GM12872 (cell line): ENCODE data around the gene NLRP1.

ENCODE experiments used
- TF ChIP-seq, protein P1 (sequence below): IDR thresholded peaks from 3 replicates; pipeline ENCODE4 v1.5.1; 2011; ENCODE audit warnings: low read depth, mild to moderate bottlenecking, low read length, moderate library complexity; ENCODE audit not compliant: insufficient read depth

The NLRP1 gene

DNA sequence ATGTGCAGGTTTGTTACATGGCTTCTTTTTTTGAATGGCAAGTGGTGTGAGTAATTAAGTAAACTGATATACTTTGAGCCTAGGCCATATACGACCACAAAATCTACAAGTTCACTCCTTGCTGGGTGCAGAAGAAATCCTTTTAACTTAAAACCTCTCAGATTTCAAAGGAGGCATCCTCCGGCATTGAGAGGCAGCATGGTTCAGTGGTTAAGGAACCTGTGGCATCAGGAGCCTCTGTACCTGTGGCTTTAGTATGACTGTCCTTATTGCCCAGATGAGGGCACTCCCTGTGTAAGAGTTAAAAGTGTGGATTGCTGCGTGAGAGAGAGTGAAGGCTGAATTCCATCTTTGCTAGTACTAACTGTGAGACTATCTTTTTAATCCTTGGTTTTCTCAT, 3.3 kb downstream of the NLRP1 start:
- TF ChIP-seq, protein P1, sequence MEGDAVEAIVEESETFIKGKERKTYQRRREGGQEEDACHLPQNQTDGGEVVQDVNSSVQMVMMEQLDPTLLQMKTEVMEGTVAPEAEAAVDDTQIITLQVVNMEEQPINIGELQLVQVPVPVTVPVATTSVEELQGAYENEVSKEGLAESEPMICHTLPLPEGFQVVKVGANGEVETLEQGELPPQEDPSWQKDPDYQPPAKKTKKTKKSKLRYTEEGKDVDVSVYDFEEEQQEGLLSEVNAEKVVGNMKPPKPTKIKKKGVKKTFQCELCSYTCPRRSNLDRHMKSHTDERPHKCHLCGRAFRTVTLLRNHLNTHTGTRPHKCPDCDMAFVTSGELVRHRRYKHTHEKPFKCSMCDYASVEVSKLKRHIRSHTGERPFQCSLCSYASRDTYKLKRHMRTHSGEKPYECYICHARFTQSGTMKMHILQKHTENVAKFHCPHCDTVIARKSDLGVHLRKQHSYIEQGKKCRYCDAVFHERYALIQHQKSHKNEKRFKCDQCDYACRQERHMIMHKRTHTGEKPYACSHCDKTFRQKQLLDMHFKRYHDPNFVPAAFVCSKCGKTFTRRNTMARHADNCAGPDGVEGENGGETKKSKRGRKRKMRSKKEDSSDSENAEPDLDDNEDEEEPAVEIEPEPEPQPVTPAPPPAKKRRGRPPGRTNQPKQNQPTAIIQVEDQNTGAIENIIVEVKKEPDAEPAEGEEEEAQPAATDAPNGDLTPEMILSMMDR: no peak

DNA sequence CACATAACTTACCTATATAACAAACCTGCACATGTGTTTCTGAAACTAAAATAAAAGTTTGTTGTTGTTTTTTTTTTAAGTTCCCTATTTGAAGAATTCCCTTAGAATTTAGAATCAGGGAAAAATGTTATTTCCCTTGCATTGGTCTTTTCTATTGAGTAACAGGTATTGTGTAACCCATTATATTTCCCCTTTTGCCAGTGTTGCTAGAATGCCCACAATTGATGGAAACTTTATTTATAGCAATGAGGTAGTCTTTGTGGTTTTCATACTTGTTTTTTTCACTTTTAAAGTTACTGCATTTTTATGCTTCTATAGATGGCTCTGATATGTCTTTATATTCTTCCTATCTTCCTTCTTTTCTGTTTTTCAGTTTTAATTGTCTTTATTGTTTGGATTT, 3.9 kb downstream of the NLRP1 start:
- TF ChIP-seq, protein P1: no peak

DNA sequence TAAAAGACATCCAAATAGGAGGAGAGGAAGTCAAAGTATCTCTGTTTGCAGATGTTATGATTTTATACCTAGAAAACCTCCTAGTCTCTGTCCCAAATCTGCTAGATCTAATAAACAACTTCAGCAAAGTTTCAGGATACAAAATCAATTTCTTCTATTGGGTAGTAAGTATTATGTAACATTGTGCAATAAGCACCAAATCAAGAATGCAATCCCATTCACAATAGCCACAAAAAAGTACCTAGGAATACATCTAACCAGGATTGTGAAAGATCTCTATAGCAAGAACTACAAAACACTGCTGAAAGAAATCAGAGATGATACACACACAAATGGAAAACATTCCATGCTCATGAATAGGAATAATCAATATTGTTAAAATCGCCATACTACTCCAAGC, 13.0 kb downstream of the NLRP1 start:
- TF ChIP-seq, protein P1: no peak

DNA sequence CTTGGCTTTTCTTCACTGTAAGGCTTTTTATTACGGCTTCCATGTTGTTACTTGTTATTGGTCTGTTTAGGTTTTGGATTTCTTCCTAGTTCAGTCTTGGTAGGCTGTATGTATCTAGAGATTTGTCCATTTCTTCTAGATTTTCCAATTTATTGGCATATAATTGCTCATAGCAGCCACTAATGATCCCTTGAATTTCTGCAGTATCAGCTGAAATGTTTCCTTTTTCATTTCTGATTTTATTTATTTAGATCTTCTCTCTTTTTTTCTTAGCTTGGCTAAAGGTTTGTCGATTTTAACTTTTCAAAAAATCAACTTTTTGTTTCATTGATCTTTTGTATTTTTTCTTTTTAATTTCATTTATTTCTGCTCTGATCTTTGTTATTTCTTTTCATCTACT, 18.5 kb downstream of the NLRP1 start:
- TF ChIP-seq, protein P1: no peak

DNA sequence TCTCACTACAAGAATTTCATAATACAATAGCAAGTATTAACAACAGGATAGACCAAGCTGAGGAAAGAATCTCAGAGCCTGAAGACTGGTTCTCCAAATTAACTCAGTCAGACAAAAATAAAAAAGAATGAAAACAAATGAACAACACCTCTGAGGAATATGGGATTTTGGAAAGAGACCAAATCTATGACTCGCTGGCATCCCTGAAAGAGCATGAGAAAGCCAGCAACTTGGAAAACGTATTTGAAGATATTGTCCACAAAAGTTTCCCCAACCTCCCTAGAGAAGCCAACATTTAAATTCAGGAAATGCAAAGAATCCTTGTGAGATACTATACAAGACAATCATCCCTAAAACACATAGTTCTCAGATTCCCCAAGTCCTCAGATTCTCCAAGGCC, 20.9 kb downstream of the NLRP1 start:
- TF ChIP-seq, protein P1: no peak

DNA sequence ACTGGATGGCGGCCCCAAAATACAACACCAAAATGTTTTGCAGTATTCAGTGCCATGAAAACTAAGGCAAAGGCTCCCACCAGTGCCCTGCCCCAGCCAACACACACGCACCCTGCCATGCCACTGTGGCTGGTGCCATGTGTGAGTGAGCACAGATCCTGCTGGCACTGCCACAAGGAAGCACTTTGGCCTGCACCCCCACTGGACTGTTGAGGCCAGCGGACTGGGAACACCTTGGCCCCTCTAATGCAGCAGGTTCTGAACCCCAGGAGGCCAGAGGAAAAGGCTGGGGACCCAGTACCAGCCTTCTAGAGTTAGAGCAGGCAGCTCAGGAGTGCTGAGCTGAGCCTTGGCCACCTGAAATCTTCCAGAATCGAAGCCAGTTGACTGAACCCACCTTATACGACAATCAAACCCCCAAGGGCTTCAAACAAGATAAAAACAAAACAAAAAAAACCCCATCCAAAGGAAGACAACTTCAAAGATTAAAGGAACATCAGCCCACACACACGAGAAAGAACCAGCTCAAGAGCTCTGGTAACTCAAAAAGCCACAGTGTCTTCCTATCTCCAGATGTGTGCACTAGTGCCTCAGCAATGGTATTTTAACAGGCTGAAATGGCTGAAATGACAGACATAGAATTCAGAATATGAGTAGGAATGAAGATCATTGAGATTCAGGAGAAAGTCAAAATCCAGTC, 21.5 kb downstream of the NLRP1 start:
- TF ChIP-seq, protein P1: no peak

DNA sequence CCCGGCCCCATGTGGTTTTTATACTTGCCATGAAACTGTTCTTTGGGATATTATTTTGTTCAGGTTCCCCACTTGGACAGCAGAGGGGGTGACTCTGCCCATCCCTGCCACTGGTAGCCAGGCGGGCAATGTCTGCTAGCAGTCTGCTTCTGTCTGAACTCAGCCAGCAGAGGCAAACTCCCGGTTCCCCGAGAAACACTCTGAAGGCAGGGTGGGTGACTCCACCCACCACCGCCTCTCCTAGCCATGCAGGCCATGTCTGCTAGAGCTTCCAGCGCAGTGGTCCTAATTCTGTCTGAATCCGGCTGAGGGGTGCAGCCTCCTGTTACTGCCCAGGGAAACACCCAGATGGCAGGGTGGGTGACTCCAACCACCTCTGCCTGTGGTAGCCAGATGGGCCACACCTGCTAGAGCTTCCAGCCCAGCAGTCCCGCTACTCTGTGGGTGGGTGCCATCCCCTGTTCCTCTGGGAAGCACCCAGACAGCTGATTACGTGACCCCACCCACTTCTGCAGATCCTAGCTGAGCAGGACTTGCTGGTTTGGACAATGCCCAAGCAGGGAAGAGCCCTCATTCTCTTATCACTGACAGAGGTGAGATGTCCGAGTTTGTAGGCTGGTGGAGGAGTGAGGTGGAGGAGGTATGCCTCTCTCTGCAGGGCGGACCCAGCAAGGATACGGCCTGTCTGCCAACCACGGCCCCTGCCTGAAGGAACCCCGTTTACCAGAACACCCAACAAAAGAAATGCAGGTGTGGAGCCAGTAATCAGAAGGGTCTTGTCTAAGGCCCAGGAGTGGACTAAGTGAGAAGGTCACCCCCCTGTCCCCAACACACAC, 22.4 kb downstream of the NLRP1 start:
- TF ChIP-seq, protein P1: no peak
